SK-N-SH treated with all-trans-retinoic acid at 6 μM for 48 hours (cell line): Measurements from ENCODE around the gene PRIMA1.

Source experiments
- ARNTL ChIP-seq: fragments of 450-650 bp; formaldehyde crosslinking; IDR thresholded peaks from 2 replicates; pipeline ENCODE4 v1.5.0; 2020; ENCODE audit warnings: low read depth, mild to moderate bottlenecking, moderate library complexity, borderline replicate concordance
- GLIS3 ChIP-seq: fragments of 250-450 bp; sonication (Bioruptor Pico); IDR thresholded peaks from 2 replicates; pipeline ENCODE4 v1.5.0; 2020; ENCODE audit warnings: mild to moderate bottlenecking, moderate library complexity
- OSR1 ChIP-seq: fragments of 250-450 bp; sonication (Bioruptor Pico); IDR thresholded peaks from 2 replicates; pipeline ENCODE4 v1.8.0; 2022; ENCODE audit warnings: moderate library complexity, mild to moderate bottlenecking, inconsistent platforms
- PATZ1 ChIP-seq: fragments of 250-450 bp; sonication (Bioruptor Pico); IDR thresholded peaks from 2 replicates; pipeline ENCODE4 v1.8.0; 2020; ENCODE audit warnings: mild to moderate bottlenecking, moderate library complexity, borderline replicate concordance
- SNAI2 ChIP-seq: fragments of 250-450 bp; sonication (Bioruptor Pico); IDR thresholded peaks from 2 replicates; pipeline ENCODE4 v1.5.0; 2020; ENCODE audit warnings: mild to moderate bottlenecking, moderate library complexity
- ZC3H10 ChIP-seq: fragments of 250-450 bp; sonication (Bioruptor Pico); IDR thresholded peaks from 2 replicates; pipeline ENCODE4 v1.5.1; 2021; ENCODE audit warnings: mild to moderate bottlenecking, moderate library complexity
- ZFP3 ChIP-seq: fragments of 250-450 bp; sonication (Bioruptor Pico); IDR thresholded peaks from 2 replicates; pipeline ENCODE4 v1.5.0; 2020; ENCODE audit warnings: mild to moderate bottlenecking, moderate library complexity
- ZFP30 ChIP-seq: fragments of 450-650 bp; formaldehyde crosslinking; IDR thresholded peaks from 2 replicates; pipeline ENCODE4 v1.5.0; 2022; ENCODE audit warnings: mild to moderate bottlenecking, moderate library complexity
- ZNF565 ChIP-seq: fragments of 450-650 bp; formaldehyde crosslinking; conservative IDR thresholded peaks from 2 replicates; pipeline ENCODE4 v1.5.0; 2020; ENCODE audit warnings: low read depth, mild to moderate bottlenecking, moderate library complexity

- TF ChIP-seq PATZ1 (CRISPR knock-in tag) (no peak), ZNF565 (CRISPR knock-in tag) (no peak), ZFP3 (CRISPR knock-in tag) (no peak), ARNTL (CRISPR knock-in tag) (no peak), GLIS3 (CRISPR knock-in tag) (no peak), OSR1 (CRISPR knock-in tag) (no peak), ZFP30 (CRISPR knock-in tag) (no peak), ZC3H10 (CRISPR knock-in tag) (no peak), SNAI2 (CRISPR knock-in tag) (no peak)
Observed at GRCh38 chr14:93717668-93718320, 70.5 kb downstream of the PRIMA1 start.
